Panc1 (cell line): Measurements from ENCODE around the gene HERC3. TPM values are rescaled to one million over a fixed set of nuclear protein-coding genes. Genes with fewer than 3 reads are reported as not detected.
A peak's percentile ranks its signal among the peaks of the same experiment; 100 is the strongest.

Source experiments
- ATAC-seq: fragments of 200-7000 bp; cut with Tn5 transposase; 2 replicates; pipeline ENCODE4 v1.9.1; 2020; ENCODE audit warnings: mild to moderate bottlenecking, moderate library complexity
- BruUV-seq: library from RNA; stranded (reverse); fragments of 400-500 nt; replicated peaks from 2 replicates; lab custom pipeline; 2021; lab: Mats Ljungman, UMichigan
- CTCF ChIA-PET: fragments of 300-600 bp; sonication (Branson Sonifier 250); formaldehyde crosslinking; loops from one replicate; lab custom pipeline; 2022; ENCODE audit warnings: antibody characterized with exemption; lab: Charles Lee
- POLR2A ChIA-PET: fragments of 300-600 bp; sonication (Branson Sonifier 250); formaldehyde crosslinking; loops from one replicate; lab custom pipeline; 2022; ENCODE audit warnings: antibody characterized with exemption; lab: Charles Lee
- DNase-seq: peaks from one replicate; pipeline ENCODE4 v3.0.0-alpha.2; 2010; ENCODE audit warnings: low read depth, low spot score
- H3K27ac ChIP-seq: 2 replicates; pipeline ENCODE4 v1.5.1; 2011; ENCODE audit warnings: mild to moderate bottlenecking, low read length, inconsistent platforms
- H3K27me3 ChIP-seq: fragments of 200-500 bp; sonication (Bioruptor generic); 2 replicates; pipeline ENCODE4 v1.6.0; 2014; ENCODE audit warnings: low read length, inconsistent platforms; ENCODE audit not compliant: control insufficient read depth, insufficient read depth
- H3K36me3 ChIP-seq: fragments of 200-500 bp; sonication (Bioruptor generic); 2 replicates; pipeline ENCODE4 v1.5.1; 2014; ENCODE audit warnings: inconsistent platforms, mild to moderate bottlenecking, low read length, moderate library complexity; ENCODE audit not compliant: control insufficient read depth, insufficient read depth
- H3K4me1 ChIP-seq: 2 replicates; pipeline ENCODE4 v1.5.1; 2011; ENCODE audit warnings: inconsistent platforms, mild to moderate bottlenecking, low read length, moderate library complexity; ENCODE audit not compliant: control insufficient read depth, insufficient read depth
- H3K4me3 ChIP-seq, 2 experiments: 2 replicates each; pipeline ENCODE4 v1.5.1; 2011 to 2012; ENCODE audit warnings: low read depth in 2 of 2, low read length in 2 of 2, mild to moderate bottlenecking in 2 of 2, inconsistent platforms in 1 of 2, moderate library complexity in 1 of 2
- H3K9me3 ChIP-seq: fragments of 200-500 bp; sonication (Bioruptor generic); 2 replicates; pipeline ENCODE4 v1.5.1; 2014; ENCODE audit warnings: low read depth, mild to moderate bottlenecking, inconsistent platforms, low read length, moderate library complexity; ENCODE audit not compliant: control insufficient read depth, insufficient read depth
- POLR2AphosphoS5 ChIP-seq: IDR thresholded peaks from 2 replicates; pipeline ENCODE4 v1.6.1; 2012; ENCODE audit warnings: mild to moderate bottlenecking, low read depth, low read length, moderate library complexity
- SIN3A ChIP-seq: IDR thresholded peaks from 2 replicates; pipeline ENCODE4 v1.6.1; 2012; ENCODE audit warnings: low read depth, mild to moderate bottlenecking, low read length, moderate library complexity, borderline replicate concordance; ENCODE audit not compliant: insufficient read depth
- TCF7L2 ChIP-seq: IDR thresholded peaks from 2 replicates; pipeline ENCODE4 v1.6.1; 2011; ENCODE audit warnings: mild to moderate bottlenecking, low read depth, low read length, inconsistent platforms
- in situ Hi-C: cut with HindIII; loops from 2 replicates; pipeline ENCODE4 v1.10.0; 2016; ENCODE audit warnings: low sequenced_read_pairs, low pct_unique_long_range_greater_than_20kb
- intact Hi-C: fragments of 100-400 bp; cut with micrococcal nuclease; formaldehyde crosslinking; loops from one replicate; pipeline ENCODE4 v1.10.0; 2022; ENCODE audit not compliant: unreplicated experiment
- total RNA-seq: library from RNA; stranded (reverse); gene quantifications from one replicate; pipeline ENCODE4 v1.2.1, GENCODE V29; 2021; ENCODE audit not compliant: unreplicated experiment
- TF ChIP-seq, protein P1 (sequence below), 2 experiments: IDR thresholded peaks; 2 replicates each; pipeline ENCODE4 v1.6.1; 2011 to 2012; ENCODE audit warnings: low read depth in 2 of 2, control low read depth in 1 of 2, low read length in 1 of 2, mild to moderate bottlenecking in 1 of 2, moderate library complexity in 1 of 2; ENCODE audit not compliant: insufficient read depth in 1 of 2
- TF ChIP-seq, protein P2 (sequence below): fragments of 450-650 bp; IDR thresholded peaks from 2 replicates; pipeline ENCODE4 v1.5.1; 2017; ENCODE audit warnings: mild to moderate bottlenecking

HERC3 gene
- total RNA-seq, 1 experiment from 2014 or later = 1.1 TPM

DNA sequence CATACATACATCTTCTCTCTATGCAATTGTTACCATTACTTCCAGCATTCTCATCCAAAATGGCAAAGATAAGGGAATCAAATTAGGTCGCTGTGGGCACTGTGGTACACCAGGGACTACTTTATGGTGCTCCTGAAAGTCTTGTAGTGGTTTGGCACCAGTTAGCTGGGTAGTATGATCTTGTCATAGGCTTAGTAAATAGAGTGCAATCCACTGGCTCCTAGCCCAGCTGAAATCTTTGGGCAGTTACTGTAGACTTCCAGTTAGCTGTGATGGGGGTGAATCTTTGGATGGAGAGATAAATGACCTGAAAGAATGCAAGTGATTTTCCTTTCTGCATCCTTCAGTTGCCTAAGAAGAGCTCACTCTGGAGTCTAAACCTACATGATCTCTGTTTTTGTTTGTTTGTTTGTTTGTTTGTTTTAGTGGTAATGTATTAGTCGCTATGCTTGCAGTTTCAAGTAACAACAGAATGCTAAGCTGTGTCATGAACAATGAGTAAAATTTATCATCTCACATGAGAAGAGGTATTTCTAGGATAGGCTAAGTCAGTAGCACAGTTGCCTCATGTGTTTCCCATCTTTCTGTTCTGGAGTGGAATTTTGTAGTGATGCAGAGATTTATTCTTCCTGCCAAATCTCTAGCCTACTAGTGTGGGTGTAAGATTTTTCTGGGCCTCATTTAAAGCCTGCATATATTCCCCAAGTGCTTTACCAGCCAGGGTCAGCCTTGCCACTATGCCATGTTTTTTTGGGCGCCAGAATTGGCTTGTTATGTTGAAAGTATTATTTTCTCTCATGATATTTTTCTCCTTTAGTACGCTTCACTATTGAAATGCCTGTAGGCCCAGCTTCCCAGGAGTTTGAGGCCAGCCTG lies 24.2 kb downstream of the HERC3 start:
- ChIA-PET POLR2A (interaction anchor here (0.7 kb wide), 1 partner anchor 926 kb away, joined by 14 read pairs; no protein-coding TSS in a partner anchor), CTCF (no interaction called here)
- no peak for TF ChIP-seq SIN3A
- no peak for TF ChIP-seq POLR2AphosphoS5
- TF ChIP-seq, protein P1, sequence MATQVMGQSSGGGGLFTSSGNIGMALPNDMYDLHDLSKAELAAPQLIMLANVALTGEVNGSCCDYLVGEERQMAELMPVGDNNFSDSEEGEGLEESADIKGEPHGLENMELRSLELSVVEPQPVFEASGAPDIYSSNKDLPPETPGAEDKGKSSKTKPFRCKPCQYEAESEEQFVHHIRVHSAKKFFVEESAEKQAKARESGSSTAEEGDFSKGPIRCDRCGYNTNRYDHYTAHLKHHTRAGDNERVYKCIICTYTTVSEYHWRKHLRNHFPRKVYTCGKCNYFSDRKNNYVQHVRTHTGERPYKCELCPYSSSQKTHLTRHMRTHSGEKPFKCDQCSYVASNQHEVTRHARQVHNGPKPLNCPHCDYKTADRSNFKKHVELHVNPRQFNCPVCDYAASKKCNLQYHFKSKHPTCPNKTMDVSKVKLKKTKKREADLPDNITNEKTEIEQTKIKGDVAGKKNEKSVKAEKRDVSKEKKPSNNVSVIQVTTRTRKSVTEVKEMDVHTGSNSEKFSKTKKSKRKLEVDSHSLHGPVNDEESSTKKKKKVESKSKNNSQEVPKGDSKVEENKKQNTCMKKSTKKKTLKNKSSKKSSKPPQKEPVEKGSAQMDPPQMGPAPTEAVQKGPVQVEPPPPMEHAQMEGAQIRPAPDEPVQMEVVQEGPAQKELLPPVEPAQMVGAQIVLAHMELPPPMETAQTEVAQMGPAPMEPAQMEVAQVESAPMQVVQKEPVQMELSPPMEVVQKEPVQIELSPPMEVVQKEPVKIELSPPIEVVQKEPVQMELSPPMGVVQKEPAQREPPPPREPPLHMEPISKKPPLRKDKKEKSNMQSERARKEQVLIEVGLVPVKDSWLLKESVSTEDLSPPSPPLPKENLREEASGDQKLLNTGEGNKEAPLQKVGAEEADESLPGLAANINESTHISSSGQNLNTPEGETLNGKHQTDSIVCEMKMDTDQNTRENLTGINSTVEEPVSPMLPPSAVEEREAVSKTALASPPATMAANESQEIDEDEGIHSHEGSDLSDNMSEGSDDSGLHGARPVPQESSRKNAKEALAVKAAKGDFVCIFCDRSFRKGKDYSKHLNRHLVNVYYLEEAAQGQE (IDR thresholded peaks at IDR 0.05; ENCODE audit: insufficient read depth in 1 of 2, low read depth in 2 of 2, low read length in 1 of 2) = no peak
- no peak for TF ChIP-seq TCF7L2
- TF ChIP-seq, protein P2, sequence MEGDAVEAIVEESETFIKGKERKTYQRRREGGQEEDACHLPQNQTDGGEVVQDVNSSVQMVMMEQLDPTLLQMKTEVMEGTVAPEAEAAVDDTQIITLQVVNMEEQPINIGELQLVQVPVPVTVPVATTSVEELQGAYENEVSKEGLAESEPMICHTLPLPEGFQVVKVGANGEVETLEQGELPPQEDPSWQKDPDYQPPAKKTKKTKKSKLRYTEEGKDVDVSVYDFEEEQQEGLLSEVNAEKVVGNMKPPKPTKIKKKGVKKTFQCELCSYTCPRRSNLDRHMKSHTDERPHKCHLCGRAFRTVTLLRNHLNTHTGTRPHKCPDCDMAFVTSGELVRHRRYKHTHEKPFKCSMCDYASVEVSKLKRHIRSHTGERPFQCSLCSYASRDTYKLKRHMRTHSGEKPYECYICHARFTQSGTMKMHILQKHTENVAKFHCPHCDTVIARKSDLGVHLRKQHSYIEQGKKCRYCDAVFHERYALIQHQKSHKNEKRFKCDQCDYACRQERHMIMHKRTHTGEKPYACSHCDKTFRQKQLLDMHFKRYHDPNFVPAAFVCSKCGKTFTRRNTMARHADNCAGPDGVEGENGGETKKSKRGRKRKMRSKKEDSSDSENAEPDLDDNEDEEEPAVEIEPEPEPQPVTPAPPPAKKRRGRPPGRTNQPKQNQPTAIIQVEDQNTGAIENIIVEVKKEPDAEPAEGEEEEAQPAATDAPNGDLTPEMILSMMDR = no peak
- no peak for ATAC-seq
- no peaks in the 10 kb centered on the region for H3K4me1 ChIP-seq
- H3K27me3 ChIP-seq = no peaks in the 10 kb centered on the region
- H3K4me3 ChIP-seq = no peak overlapping the region
- intact Hi-C loops (no loop called here), in situ Hi-C loops (no loop called here)
- no peaks in the 10 kb centered on the region for H3K36me3 ChIP-seq
- BruUV-seq = no TSS peak
- peak; percentile 75 for DNase-seq
- H3K9me3 ChIP-seq = no peaks in the 10 kb centered on the region
- no peak overlapping the region for H3K27ac ChIP-seq

DNA sequence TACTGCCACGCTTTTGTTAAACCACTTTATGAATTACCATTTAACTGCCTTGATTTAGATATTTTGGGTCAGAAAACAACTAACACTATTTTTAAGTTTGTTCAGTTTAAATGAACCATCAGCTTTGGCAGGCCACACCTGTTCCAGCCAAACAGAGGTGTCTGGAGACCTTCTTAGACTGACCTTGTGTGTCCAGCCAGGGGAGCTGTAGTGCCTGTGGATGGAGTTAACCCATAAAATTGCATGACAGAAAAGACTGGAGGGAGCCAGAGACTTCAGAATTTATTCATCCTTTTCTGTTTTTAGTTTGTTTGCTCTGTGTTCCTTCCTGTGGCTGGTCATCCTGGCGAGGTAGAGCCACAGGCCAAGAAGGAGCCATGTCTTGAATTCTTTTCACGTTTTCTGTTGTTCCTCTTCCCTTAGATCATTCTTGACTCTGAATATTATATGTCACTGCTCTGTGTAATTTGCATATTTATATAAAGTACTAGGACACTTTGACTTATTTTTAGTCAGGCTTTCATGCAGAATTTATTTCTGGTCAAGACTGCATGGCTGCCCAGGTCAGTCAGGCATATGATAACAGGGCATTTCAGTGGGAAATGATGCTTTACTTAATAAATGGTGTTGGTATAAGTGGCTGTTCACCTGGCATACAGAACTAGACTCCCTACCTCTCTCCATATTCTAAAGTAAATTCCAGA lies 26.7 kb downstream of the HERC3 start:
- in situ Hi-C loops (no loop called here), intact Hi-C loops (no loop called here)
- TF ChIP-seq, protein P2 = no peak
- TF ChIP-seq, protein P1 (IDR thresholded peaks at IDR 0.05; ENCODE audit: insufficient read depth in 1 of 2, low read depth in 2 of 2, low read length in 1 of 2) = no peak
- Histone ChIP-seq H3K9me3 (no peaks in the 10 kb centered on the region), H3K27me3 (no peaks in the 10 kb centered on the region), H3K27ac (no peak overlapping the region), H3K4me3 (no peak overlapping the region), H3K36me3 (no peaks in the 10 kb centered on the region), H3K4me1 (no peaks in the 10 kb centered on the region)
- ATAC-seq (no peak), DNase-seq (no peak)
- CTCF ChIA-PET = no interaction called here
- no TSS peak for BruUV-seq
- POLR2A ChIA-PET = no interaction called here
